ENCODE measurements around the gene CYP24A1.

DNA sequence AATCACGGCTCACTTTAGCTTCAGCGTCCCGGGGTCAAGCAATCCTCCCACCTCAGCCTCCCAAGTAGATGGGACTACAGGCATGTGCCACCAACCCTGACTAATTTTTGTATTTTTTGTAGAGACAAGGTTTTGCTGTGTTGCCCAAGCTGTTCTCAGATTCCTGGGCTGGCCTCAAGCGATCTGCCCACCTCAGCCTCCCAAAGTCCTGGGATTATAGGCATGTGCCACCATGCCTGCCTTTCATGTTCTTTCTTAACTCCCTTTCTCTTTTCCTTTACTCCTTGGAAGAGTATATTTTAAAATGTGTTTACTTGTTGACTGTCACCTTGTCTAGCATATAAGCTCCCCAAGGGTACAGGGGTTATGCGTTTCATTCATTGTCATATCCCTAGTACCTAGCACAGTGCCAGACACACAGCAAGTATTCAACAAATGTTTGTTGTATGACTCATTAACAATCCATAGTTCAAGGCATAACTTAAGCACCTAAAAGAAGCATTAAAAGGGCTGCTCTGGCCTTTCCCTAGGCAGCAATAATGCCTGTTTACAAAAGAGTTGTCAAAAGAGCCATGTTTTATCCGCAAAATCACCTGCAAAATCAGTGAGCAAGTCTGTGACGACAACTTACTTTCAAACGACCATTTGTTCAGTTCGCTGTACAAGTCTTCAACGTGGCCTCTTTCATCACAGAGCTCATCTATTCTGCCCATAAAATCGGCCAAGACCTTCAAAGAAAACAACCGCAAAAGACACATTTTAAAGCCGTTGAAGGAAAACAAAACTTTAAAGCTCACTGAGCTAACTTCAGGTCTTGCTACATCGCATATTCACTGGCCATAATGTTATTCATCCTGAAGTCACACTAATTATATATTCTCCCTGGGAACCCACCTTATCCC lies 4.6 kb downstream of the CYP24A1 start:
- TF ChIP-seq, protein P1, sequence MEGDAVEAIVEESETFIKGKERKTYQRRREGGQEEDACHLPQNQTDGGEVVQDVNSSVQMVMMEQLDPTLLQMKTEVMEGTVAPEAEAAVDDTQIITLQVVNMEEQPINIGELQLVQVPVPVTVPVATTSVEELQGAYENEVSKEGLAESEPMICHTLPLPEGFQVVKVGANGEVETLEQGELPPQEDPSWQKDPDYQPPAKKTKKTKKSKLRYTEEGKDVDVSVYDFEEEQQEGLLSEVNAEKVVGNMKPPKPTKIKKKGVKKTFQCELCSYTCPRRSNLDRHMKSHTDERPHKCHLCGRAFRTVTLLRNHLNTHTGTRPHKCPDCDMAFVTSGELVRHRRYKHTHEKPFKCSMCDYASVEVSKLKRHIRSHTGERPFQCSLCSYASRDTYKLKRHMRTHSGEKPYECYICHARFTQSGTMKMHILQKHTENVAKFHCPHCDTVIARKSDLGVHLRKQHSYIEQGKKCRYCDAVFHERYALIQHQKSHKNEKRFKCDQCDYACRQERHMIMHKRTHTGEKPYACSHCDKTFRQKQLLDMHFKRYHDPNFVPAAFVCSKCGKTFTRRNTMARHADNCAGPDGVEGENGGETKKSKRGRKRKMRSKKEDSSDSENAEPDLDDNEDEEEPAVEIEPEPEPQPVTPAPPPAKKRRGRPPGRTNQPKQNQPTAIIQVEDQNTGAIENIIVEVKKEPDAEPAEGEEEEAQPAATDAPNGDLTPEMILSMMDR (IDR thresholded peaks at IDR 0.05; ENCODE audit: insufficient read depth, low read depth, low read length) = no peak
- no peak for TF ChIP-seq EZH2 (IDR thresholded peaks at IDR 0.05; ENCODE audit: insufficient read depth, low read length)
